Measurements from ENCODE around the gene DPY19L1.
"Not testable (repeated sequence)": the region's sequence is repeated elsewhere in the genome, so short reads cannot be mapped to it uniquely, and the experiment has no call there.

DPY19L1 gene

DNA sequence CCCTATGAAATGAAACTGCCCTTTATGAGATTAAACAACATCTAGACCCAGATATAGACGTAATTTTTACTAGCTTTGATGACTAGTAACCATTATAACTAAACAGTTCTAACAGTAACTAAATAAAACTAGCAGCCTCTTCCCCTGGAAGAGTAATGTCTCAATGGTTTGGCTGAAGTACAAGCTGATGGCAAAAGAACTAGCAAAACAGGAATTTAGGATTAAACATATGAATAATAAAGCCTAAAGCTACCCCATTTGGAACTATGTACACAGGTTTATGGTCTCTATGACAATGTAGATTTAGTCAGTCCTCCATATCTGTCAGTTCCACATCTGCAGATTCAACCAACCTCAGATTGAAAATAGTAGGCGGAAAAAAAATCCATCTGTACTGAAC lies 6.4 kb downstream of the DPY19L1 start:
- DNase-seq, result no peak

DNA sequence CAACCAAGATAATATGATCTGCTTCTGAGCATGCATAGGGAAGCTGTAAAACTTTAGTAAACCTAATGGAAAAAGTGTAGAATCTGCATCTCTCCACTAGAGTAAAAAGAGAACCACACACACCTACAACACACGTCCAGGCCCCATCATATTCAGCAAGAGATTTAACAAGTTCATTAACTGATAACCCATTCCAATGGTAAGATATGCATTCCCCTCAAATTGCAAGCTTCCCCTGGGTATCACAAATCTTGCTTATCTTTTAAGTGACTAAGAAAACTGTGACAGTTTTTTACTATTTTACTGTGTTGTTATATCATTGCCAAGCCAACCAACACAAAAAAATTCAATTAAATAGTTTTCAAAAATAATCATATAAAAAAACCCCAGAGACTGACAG lies 8.0 kb downstream of the DPY19L1 start:
- DNase-seq, result no peak

DNA sequence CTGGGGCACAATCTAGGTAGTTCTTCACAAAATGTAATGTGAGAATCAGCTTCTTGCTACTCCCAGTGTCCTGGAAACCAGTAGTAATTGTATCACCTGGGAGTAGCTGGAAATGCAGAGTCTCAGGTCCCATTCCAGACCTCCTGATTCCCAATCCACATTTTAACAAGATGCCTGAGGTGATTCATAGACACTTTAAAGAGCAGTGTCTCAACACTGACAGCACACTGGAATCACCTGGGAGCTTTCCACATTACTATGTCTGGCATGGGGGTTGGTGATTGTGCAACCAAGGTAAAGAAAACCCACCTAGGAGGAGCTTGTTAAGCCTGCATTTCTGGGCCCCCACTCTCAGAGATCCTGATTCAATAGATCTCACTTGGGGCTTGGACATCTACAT lies 11.1 kb downstream of the DPY19L1 start:
- DNase-seq, result no peak

DNA sequence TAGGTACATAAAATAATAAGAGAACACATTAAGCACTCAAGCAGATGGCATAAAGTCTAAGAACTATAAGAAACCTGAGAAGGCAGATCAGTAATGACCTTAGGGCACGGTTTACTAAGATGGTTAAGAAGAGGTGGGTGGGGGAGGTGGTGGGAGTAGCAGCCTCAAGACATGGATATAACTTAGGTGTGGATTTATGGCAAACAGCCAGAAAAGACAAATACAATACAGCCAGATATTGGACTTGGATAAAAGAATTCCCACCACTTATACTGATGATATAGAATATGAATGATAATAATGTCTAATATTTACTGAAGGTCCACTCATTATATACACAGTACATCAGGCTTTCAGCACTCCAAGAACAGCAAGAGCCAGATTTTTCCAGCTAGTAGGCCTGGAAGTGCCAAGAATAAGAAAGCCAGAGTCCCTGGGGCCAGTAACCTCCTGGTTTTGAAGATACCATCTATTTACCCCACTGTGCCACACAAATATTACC lies 11.9 kb downstream of the DPY19L1 start:
- no peak for DNase-seq

DNA sequence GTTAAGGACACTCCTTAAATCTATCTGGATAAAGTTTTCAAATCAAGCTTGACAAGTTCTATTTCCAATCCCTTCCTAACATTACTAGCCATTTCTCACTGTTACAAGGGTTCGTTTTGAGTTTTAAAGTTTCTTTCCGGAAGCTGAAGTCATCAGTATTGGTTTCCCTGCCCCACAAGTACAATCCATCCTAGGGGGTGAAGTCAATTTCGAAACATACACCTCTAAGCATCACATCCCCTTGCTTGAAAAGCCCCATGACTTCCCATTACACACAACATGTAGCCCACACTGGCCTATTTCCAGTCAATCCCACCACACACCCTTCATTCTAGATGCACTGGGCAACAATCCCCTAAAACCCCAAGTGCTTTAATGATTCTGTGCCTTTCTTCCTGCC lies 13.0 kb downstream of the DPY19L1 start:
- DNase-seq, result no peak

DNA sequence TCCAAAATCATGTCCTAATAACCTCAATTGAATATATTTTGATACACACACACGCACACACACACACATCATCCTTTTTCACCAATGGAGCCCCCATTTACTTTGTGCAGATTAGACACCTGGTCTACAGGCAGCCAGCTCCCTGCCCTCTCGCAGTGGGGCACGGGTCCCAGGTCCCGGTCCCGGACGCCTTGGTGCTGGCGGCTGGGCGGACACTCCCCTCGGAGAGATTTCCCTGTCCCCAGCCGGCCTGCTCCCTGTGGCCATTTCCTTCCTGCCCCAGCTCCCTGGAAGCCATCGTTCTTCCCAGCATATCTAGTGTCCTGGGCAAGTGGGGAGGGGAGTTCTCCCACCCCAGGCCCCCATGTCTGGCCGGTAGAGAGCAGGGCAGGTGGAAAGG lies 14.6 kb downstream of the DPY19L1 start:
- no peak for DNase-seq

DNA sequence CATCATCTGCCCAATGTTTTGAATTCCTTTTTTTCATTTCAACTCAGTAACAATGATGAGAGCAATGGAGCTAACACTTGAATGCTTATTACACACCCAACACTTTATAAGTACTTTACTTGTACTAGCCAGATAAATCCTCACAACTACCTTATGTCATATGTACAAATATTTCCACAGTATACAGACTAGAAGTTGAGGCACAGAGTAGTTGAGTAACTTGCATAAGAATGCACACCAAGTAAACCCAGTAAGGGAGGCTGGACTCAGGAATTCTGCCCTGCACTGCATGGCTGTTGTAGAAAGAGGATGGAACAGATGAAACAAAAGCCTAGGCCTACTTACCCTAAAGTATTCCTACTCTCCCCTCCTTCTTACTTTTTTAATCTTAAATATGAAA lies 15.8 kb downstream of the DPY19L1 start:
- no peak for DNase-seq

DNA sequence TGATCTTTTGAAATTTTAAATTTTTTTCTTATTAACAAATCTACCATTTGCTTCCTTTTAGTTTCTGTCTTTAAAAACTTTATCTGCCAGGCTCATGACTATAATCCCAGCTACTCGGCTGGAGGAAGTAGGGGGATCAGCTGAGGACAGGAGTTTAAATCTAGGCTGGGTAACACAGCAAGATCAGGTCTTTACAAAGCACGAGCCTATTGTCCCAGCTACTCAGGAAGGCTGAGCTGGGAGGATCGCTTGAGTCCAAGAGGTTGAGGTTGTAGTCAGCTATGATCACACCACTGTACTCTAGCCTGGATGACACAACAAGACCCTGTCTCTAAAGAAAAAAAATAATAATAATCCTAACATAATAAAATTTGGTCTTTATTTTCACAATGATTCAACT lies 17.5 kb downstream of the DPY19L1 start:
- no peak for DNase-seq

DNA sequence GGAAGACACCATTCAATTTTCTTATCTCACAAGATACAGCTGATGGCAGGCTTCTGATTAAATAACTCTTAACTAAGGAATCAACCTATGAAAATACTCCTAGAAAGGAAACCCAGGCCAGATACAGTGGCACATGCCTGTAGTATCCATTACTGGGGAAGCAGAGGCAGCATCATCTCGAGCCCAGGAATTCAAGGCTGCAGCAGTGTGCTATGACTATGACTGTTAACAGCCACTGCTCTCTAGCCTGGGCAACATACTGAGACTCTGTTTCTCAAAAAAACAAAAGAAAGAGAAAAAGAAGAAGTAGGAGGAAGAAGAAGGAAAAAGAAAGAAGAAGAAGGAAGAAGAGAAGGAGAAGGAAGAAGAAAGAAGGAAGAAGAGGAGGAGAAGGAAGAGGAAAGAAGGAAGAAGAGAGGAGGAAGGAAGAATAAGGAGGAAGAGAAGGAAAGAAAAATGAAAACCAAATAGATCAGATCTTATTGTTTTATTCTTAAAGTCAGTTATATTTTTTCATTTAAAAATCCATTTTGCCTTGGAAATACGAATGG lies 18.0 kb downstream of the DPY19L1 start:
- no peak for DNase-seq

DNA sequence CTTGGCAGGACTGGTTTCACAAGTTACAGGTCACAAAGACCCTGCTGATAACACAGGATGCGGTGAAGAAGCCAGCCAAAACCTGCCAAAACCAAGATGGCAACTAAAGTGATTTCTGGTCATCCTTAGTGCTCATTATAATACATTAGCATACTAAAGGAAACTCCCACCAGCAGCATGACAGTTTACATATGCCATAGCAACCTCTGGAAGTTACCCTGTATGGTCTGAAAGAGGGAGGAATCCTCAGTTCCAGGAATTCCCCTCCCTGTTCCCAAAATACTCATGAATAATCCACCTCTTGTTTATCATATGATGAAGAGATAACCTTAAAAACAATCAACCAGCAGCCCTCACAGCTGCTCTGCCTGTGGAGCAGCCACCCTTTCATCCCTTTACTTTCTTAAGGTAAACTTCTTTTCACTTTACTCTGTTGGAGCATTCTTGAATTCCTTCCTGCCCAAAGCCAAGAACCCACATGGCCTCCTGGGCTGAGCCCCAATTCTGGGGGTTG lies 21.9 kb downstream of the DPY19L1 start:
- DNase-seq, result no peak

DNA sequence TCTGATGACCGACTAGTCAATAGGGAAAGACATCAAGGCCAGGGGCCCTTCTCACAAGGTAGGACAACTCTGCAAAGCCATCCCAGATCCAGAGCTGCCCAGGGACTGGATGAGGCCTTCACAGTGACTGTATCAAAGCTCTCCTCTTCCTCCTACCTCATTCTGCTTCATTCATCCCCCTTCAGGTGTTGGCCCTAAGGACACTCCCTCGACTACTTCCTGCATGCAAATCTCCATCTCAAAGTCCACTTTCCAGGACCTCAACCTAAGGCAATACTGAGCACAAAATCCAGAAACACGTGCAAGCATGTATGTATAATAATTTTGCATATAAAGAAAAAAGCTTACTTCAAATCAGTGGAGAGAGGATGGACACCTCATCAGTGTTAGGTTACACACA lies 25.1 kb downstream of the DPY19L1 start:
- no peak for DNase-seq

DNA sequence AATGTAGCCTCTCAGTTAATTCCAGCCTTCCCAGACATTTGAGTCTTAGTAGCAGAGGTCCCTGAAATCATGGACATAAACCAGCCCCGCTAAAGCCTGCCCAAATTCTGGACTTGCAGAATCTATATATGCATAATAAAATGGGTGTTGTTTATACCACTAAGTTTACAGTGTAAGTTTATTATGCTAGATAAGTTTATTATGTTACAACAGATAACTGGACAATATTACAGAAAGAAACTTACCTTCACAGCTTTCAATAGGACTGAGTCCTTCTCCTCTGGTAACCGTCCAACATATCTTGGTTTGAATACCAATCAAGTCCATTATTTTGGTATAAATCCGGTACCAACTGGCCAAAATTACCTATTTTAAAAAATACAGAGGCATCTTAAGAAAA lies 26.2 kb downstream of the DPY19L1 start:
- no peak for DNase-seq

DNA sequence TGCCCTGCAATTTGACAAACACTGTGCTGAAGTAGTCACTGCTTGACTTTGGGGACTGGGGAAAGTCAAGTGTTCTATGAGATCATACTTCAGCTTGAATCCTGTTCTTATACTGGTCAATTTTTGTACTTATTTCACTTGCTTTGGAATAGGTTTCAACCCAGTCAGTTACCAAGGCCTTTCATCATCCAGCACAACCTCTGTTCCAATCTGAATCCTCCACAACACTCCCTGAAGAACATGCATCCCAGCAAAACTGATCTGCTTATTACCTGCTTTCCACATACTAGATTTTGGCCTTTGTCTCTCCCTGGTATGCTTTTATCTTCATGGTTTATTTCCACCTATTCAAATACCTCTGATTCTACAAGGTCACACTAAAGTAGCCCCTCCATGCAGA lies 29.5 kb downstream of the DPY19L1 start:
- no peak for DNase-seq

DNA sequence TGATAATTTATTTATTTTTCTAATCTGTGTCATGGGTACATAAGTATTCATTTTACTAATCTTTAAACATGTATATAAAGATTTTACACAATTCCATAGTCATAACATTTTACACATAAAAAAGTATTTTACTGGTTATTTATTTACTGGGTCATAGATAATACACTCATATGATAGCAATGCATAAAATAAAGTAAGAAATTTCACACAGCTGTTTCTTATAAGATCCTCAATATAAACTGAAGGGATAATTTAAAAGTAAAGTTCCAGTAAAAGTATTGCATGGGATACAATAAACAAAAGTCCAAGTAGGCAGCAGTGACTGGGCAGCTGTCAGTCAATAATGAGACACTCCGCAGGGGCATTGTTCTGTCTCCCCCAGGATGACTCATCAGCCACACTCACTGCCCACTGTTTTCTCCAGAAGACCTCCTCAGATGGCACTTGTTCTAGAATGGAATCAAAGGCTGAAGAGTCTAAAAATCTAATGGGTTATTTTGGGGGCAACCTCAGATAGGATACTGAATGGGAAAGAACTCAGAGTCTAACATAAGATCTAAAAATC lies 32.7 kb downstream of the DPY19L1 start:
- DNase-seq, result no peak

DNA sequence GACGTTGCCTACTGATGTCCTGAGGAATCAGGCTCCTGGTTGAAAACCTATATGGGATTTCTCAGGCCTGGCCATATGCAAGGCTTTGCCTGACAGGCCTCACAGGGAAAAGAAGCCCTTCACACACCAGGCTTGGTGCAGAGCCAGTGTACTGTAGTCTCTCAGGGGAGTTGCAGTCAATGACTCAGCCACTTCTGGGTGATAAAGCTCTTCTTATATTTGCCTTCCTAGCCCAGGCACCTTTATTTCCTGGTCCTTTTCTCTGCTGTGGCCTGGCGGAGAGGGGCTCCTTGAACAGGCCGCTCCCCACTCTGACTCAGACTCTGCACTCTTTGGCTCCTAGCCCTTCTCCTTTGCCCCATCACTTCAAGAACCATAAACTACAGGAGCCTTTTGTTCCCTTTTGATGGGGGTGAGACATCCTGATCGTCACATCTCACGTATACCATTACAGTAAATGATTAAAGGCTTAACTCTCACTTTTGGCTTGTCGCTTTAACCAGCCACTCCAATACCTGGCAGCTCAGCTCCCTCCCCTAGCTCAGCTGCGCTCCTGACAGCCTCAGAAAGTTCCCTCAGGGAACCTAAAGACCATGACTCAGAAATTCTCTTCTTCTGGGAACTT lies 33.5 kb downstream of the DPY19L1 start:
- DNase-seq, result no peak

DNA sequence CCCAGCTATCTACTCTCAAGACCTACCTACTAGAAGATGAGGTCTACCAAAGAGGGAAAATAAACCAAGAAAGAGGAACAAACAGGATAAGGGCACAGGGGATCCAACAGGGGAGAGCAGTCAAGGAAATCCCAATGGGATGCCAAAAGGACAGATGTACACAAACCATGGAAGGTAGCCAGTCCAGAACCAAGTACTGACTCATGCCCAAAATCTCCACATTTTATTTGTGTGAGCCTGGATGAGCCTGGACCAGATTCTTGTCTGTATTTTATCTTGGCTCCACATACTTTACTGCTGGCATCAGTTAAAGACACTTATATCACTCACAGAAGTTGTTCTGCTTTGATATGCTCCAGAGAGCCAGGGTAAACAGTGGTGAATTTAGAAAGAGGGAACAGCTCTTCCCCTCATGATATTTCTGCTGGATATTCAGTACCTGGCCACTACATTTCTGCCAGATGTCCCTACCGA lies 34.1 kb downstream of the DPY19L1 start:
- DNase-seq, result not testable (repeated sequence)

DNA sequence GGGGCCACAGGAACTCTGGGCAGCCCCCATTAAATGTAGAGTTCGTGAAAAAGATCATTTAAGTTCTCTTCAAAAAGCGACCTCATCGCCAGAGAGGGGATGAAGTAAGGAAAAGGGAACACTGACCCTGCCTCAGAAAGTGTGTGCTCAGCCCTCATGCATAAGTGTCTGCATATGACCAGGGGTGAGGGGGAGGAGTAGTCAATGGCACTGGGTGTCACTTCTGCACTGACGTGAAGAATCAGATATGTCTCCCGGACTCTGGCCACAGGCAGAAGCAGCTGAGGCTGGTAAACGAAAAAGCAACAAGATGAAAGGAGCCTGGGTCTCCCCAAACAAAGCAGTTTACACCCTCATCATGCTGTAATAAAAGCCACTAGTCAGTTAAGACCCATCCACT lies 39.0 kb downstream of the DPY19L1 start:
- not testable (repeated sequence) for DNase-seq

DNA sequence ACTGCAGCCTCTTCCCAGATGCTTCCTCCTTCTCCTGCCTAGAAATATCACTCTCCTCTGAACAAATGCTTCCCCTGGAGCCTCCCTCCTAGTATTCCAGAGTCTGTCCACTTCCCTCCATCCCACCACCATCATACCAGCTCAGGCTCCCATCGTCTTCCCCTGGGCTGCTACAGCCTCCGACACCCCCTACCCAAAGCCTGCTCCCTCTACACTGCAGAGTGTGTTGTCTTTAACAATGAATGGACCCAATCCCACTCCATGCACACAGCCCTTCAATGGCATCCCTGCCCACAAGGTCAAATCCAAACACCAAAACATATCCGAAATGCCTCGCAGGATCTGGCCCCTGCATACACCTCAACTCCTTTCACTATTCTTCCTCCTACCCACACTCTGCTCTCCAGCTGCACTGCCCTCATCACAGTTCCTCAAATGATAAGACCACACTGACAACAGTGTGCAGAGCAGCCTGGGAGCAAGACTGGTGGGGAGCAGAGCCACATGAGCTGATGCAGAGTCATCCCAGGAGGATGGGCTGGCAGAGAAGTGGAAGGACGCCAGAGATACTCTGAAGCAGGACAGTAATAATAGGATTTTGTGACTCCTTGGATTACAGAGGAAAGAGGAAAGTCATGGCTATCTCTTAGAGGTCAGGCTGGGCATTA lies 40.7 kb downstream of the DPY19L1 start:
- DNase-seq, result not testable (repeated sequence)

DNA sequence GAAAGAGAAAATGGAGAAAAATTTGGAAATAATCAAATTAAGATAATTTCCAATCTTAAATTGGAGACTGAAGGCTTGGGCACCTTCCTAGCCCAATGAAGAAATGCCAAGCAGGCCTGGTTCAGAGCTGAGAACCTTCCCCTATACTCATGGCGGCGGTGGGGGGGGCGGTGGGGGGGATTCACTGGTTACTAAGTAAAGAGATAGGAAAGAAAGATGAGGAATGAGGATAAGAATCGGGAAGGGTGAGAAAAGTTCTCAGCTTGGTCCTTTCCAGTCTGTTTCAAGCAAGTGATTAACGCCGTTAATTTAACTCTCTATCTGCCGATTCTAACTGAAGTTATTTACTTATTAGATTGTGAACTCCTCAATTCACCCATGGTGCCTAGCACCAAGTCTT lies 41.5 kb downstream of the DPY19L1 start:
- no peak for DNase-seq

DNA sequence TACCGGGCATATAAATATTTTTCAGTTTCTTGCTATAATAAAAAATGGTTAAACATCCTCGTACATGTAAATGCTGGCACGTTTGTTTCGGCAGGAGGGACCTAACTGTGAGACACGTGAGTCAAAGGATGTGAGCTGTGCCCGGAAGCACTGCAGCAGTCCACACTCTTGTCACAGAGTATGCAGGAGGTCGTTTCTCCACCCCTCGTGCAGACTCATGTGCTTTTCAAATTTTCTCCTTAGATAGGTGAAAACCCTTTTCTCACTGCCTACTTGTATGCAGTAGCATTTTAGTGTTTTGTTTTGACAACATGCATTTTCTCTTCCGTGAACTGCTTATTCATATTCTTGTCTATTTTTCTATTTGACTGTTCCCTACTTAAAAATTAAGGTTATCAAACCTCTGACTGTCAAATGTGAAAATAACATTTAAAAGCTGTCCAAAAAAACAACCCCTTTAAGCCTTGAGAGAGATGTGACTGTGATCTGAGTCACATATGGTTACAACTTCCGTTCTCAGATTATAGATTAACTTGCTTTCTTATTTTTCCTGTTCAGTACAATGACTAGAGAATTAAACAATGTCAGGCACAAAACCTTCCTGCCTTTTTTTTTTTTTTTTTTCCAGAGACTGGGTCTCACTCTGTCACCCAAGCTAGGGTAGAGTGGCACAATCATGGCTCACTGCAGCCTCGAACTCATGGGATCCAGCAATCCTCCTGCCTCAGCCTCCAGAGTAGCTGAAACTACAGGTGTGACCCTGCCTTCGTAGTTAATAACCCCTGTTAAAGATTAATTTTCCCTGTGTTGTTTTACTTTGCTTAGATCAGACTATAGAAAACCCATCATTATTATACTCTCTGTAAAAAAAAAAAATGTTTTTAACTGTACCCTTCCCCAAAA lies 45.1 kb downstream of the DPY19L1 start:
- peak; percentile 74 for DNase-seq

DNA sequence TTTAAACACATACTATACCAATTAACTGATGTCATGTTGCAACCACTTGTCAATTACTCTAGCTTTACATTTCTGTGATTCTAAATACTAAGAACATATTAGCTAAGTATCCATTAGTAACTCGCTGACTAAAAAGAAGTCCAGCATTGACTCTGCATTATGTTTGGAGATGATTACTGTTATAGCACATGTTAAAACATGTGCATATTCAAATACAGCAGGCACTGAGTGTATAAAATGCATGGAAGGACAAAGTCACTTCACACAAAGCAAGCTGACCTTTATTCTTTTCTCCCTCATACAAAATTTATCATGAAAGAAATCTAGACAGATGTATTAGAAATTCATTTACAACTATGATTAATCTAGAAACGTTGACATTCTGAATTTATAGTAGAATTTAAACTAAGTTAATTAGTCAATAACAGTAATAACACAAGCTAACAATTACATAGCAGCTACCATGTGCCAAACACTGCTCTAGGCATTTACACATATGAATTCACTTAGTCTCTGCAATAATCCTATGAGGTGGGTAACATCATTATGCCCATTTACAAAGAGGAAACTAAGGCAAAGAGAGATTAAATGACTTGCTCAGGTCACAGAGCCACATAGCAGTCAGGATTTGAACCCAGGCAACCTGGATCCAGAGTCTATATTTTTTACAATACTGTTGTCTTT lies 48.7 kb downstream of the DPY19L1 start:
- not testable (repeated sequence) for DNase-seq

DNA sequence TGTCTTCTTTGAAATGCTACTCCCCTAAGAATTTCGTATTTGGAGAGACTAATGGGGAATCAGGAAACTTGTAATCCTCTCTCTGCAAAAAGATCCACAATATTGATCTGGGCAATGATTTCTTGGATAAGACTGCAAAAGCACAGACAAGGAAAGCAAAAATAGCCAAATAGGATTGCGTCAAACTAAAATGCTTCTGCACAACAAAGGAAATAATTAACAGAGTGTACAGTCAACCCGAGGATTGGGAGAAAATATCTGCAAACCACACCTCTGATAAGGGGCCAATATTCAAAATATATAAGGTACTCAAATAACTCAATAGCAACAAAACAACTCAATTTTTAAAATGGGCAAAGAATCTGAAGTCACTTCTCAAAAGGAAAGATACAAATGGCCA lies 52.1 kb downstream of the DPY19L1 start:
- not testable (repeated sequence) for DNase-seq
